Cardiac septum (tissue), 1 donor: ENCODE data around the gene SPTAN1. TPM values are rescaled to one million over a fixed set of nuclear protein-coding genes. Genes with fewer than 3 reads are reported as not detected.

Source experiments
- DNase-seq: peaks from one replicate; pipeline ENCODE4 v3.0.0-alpha.2; 2020; ENCODE audit warnings: low spot score
- intact Hi-C: fragments of 100-400 bp; cut with DNase I; formaldehyde crosslinking; loops from one replicate; pipeline ENCODE4 v1.14.0; 2022
- total RNA-seq: library from RNA; stranded (reverse); fragmentation: NEBNext Ultra II Directional; extraction: Animal tissue kit (Norgen Biotek cat#: 25700); gene quantifications from one replicate; pipeline ENCODE4 v1.2.1, GENCODE V29; 2021
- donor health status: DM: no; HTN: no; CAD: no.

Gene SPTAN1
- total RNA-seq, 1 donor from 2014 or later: 380 TPM

GRCh38 chr9:128626181-128626580 lies 73.8 kb downstream of the SPTAN1 start:
- intact Hi-C loops: no loop called here
- no peak for DNase-seq

GRCh38 chr9:128627127-128627715 lies 74.8 kb downstream of the SPTAN1 start:
- DNase-seq: no peak
- intact Hi-C loops: no loop called here

- DNase-seq: no peak
Measured at GRCh38 chr9:128627906-128628305, 75.5 kb downstream of the SPTAN1 start.

GRCh38 chr9:128628471-128629048 lies 76.2 kb downstream of the SPTAN1 start:
- intact Hi-C loops: no loop called here

More at GRCh38 chr9:128627906-128628305, 75.5 kb downstream of the SPTAN1 start:
- intact Hi-C loops: no loop called here

GRCh38 chr9:128629136-128629535 lies 76.7 kb downstream of the SPTAN1 start:
- intact Hi-C loops: no loop called here
- no peak for DNase-seq

More at GRCh38 chr9:128628471-128629048, 76.2 kb downstream of the SPTAN1 start:
- DNase-seq: peak; percentile 85

GRCh38 chr9:128629852-128630545 lies 77.6 kb downstream of the SPTAN1 start:
- intact Hi-C loops: no loop called here
- no peak for DNase-seq

- DNase-seq: no peak
- intact Hi-C loops: no loop called here
Measured at GRCh38 chr9:128631636-128632035, 79.2 kb downstream of the SPTAN1 start.

GRCh38 chr9:128632066-128632465 lies 79.7 kb downstream of the SPTAN1 start:
- intact Hi-C loops: no loop called here
- DNase-seq: no peak

GRCh38 chr9:128632486-128632885 lies 80.1 kb downstream of the SPTAN1 start:
- intact Hi-C loops: no loop called here
- DNase-seq: no peak

GRCh38 chr9:128633057-128633456 lies 80.7 kb downstream of the SPTAN1 start:
- intact Hi-C loops: no loop called here
- DNase-seq: no peak

GRCh38 chr9:128633601-128634000 lies 81.2 kb downstream of the SPTAN1 start:
- intact Hi-C loops: no loop called here
- DNase-seq: no peak

GRCh38 chr9:128634111-128634510 lies 81.7 kb downstream of the SPTAN1 start:
- DNase-seq: no peak
- intact Hi-C loops: loop anchor here (2.0 kb wide), 1 partner anchor 55 kb away; the partner anchor contains the start of gene SET

GRCh38 chr9:128634651-128635262 lies 82.4 kb downstream of the SPTAN1 start:
- DNase-seq: no peak
- intact Hi-C loops: loop anchor here (2.0 to 5.0 kb wide), 2 partner anchors 54 to 68 kb away; partner anchors contain the start of genes PKN3 and SET

- peak; percentile 92 for DNase-seq
- intact Hi-C loops: loop anchor here (2.0 to 5.0 kb wide), 2 partner anchors 53 to 67 kb away; partner anchors contain the start of genes PKN3 and SET
Measured at GRCh38 chr9:128635266-128636023, 83.1 kb downstream of the SPTAN1 start.

- no peak for DNase-seq
- intact Hi-C loops: loop anchor here (5.0 kb wide), 1 partner anchor 66 kb away; the partner anchor contains the start of gene PKN3
Measured at GRCh38 chr9:128636024-128636390, 83.6 kb downstream of the SPTAN1 start.

GRCh38 chr9:128636556-128637530 lies 84.5 kb downstream of the SPTAN1 start:
- no peak for DNase-seq
- intact Hi-C loops: loop anchor here (5.0 kb wide), 1 partner anchor 65 kb away; the partner anchor contains the start of gene PKN3

- intact Hi-C loops: loop anchor here (5.0 kb wide), 1 partner anchor 65 kb away; the partner anchor contains the start of gene PKN3
- no peak for DNase-seq
Measured at GRCh38 chr9:128637656-128638055, 85.3 kb downstream of the SPTAN1 start.

- intact Hi-C loops: loop anchor here (5.0 kb wide), 1 partner anchor 64 kb away; the partner anchor contains the start of gene PKN3
Measured at GRCh38 chr9:128638580-128638979, 86.2 kb downstream of the SPTAN1 start.

More at GRCh38 chr9:128638580-128638979, 86.2 kb downstream of the SPTAN1 start:
- DNase-seq: no peak
